Thyroid gland (tissue), 4 donors: ENCODE results near the gene MAP7.
"Not testable (repeated sequence)": the region's sequence is repeated elsewhere in the genome, so short reads cannot be mapped to it uniquely, and the experiment has no call there.

Experiments
- CTCF ChIP-seq, 6 experiments: fragments of 200-600 bp in 3 of 6; fragments of 450-650 bp in 3 of 6; sonication (generic) in 3 of 6; IDR thresholded peaks; one replicate each; pipeline ENCODE4 v1.5.1; 2016 to 2019; ENCODE audit warnings: antibody characterized with exemption in 6 of 6, mild to moderate bottlenecking in 2 of 6, inconsistent platforms in 1 of 6, moderate library complexity in 1 of 6
- POLR2A ChIP-seq, 2 donors: fragments of 450-650 bp; IDR thresholded peaks; one replicate each; pipeline ENCODE4 v1.6.1; 2017; ENCODE audit warnings: antibody characterized with exemption in 2 of 2, mild to moderate bottlenecking in 2 of 2, moderate library complexity in 1 of 2

- TF ChIP-seq CTCF, POLR2A (IDR thresholded peaks at IDR 0.05): not testable (repeated sequence)
These were observed 35.3 kb upstream of the MAP7 start for GRCh38 chr6:136585523-136585922.
